ENCODE data around the gene NAT14. TPM values are rescaled to one million over a fixed set of nuclear protein-coding genes. Genes with fewer than 3 reads are reported as not detected.

NAT14 gene
- polyA plus RNA-seq, 1 experiment = 19.4 TPM

DNA sequence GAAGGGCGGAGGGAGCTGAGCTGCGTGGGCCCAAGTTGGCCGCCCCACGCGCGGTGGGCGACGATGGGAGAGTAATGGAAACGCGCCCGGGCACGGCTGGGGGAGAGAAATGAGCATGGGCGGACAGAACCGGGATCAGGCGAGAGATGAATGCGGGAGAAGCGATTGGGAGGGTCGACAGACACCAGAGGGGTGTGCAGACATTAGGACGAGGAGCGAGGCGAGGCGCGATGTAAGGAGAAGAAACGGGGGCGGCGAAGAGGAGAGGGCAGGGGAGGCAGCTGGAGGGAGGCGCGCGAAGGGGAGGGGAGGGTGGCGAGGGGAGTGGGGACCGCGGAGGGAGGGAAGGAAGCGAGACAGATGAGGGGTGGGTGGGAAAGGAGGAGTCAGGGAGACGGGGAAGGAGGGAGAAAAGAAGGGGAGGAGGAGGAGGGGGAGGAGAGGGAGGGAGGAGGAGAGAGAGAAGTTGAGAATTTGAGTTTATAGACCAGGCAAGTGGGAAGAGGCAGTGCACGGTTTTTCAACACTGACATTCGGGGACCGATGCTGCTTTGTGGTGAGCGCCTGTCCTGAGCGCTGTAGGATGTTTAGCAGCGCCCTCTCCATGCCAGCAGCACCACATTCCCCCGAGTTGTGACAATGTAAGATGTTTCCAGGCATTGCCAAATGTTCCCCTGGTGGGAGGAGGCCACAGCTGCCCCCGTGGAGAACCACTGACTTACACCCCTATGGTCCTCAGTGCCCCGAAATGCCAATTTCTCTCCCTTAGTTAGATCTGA is 41.8 kb upstream of the NAT14 start, which contains the start of gene SHISA7:
TSS of gene SHISA7 (minus strand) at position 256 of the 779 bp plus-strand sequence. CDS start 437 bp downstream, outside the sequence.
- POLR2A ChIA-PET = no interaction called here
- CTCF ChIA-PET = no interaction called here
- Histone ChIP-seq H3K27me3 (ENCODE audit: control insufficient read depth, insufficient read depth, low read length) (peaks cover 66% of the 10 kb centered on the region), H3K27ac (ENCODE audit: low read depth, low read length) (no peak within 1 kb of the TSS), H3K4me3 (ENCODE audit: low read depth, low read length) (no peak within 1 kb of the TSS), H3K9me3 (ENCODE audit: control insufficient read depth, insufficient read depth, low read length) (peaks cover 8% of the 10 kb centered on the region; the same call in 1 of the 2 replicates)
- no peak for DNase-seq (ENCODE audit: low read depth, low spot score)
- TF ChIP-seq, protein P1, sequence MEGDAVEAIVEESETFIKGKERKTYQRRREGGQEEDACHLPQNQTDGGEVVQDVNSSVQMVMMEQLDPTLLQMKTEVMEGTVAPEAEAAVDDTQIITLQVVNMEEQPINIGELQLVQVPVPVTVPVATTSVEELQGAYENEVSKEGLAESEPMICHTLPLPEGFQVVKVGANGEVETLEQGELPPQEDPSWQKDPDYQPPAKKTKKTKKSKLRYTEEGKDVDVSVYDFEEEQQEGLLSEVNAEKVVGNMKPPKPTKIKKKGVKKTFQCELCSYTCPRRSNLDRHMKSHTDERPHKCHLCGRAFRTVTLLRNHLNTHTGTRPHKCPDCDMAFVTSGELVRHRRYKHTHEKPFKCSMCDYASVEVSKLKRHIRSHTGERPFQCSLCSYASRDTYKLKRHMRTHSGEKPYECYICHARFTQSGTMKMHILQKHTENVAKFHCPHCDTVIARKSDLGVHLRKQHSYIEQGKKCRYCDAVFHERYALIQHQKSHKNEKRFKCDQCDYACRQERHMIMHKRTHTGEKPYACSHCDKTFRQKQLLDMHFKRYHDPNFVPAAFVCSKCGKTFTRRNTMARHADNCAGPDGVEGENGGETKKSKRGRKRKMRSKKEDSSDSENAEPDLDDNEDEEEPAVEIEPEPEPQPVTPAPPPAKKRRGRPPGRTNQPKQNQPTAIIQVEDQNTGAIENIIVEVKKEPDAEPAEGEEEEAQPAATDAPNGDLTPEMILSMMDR (IDR thresholded peaks at IDR 0.05; ENCODE audit: low read depth, low read length) = no peak

DNA sequence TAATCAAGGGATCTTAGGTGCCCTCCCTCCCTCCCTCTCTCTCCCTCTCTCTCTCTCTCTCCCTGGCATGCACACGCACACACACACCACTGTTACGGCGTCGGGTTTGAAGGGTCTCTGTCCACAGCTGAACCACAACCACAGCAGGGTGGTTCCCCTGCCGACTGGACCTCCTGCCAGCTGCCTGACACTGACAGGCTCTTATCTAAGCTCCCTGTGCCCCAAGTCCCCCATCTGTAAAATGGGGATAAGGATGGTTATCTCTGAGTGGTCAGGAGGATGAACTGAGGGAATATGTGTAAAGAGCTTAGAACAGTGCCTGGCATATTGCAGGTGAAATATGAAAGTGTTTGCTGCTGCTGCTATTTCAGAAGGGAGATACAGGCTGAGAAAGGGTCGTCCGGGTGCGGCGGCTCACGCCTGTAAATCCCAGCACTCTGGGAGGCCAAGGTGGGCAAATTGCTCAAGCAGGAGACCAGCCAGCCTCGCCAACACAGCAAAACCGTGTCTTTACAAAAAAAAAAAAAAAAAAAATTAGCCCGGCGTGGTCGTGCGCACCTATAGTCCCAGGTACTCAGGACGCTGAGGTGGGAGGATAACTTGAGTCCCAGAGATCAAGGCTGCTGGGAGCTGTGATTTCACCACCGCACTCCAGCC is 41.0 kb upstream of the NAT14 start:
- H3K27me3 ChIP-seq (ENCODE audit: control insufficient read depth, insufficient read depth, low read length) = peaks cover 65% of the 10 kb centered on the region
- H3K9me3 ChIP-seq (ENCODE audit: control insufficient read depth, insufficient read depth, low read length) = peaks cover 8% of the 10 kb centered on the region; the same call in 1 of the 2 replicates
- TF ChIP-seq, protein P1 (IDR thresholded peaks at IDR 0.05; ENCODE audit: low read depth, low read length) = no peak
- no peak overlapping the region for H3K4me3 ChIP-seq (ENCODE audit: low read depth, low read length)
- CTCF ChIA-PET = no interaction called here
- POLR2A ChIA-PET = no interaction called here
- no peak overlapping the region for H3K27ac ChIP-seq (ENCODE audit: low read depth, low read length)
- DNase-seq (ENCODE audit: low read depth, low spot score) = no peak

DNA sequence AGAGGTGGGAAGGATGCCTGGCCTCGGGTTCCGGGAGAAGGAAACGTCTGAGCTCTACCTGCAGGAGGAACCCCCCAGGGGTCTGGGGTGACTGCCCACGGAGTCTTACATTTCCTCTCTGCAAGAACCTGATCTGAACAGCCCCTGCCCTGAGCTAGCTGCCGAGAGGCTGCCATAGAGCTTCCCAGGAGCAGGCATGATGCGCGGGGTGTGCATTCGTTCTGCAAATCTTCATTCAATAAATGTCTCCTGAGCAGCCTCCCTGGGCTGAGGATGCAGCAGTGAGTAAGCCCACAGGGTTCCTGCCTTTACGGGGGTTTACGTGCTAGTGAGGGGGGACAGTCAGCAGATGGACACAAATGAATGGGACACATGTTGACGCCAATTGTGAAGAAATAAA is 40.3 kb upstream of the NAT14 start:
- Histone ChIP-seq H3K27me3 (ENCODE audit: control insufficient read depth, insufficient read depth, low read length) (peaks cover 64% of the 10 kb centered on the region), H3K9me3 (ENCODE audit: control insufficient read depth, insufficient read depth, low read length) (peaks cover 14% of the 10 kb centered on the region; the same call in 1 of the 2 replicates), H3K27ac (ENCODE audit: low read depth, low read length) (no peak overlapping the region), H3K4me3 (ENCODE audit: low read depth, low read length) (no peak overlapping the region)
- TF ChIP-seq, protein P1 (IDR thresholded peaks at IDR 0.05; ENCODE audit: low read depth, low read length) = no peak
- CTCF ChIA-PET = no interaction called here
- no peak for DNase-seq (ENCODE audit: low read depth, low spot score)
- POLR2A ChIA-PET = no interaction called here

DNA sequence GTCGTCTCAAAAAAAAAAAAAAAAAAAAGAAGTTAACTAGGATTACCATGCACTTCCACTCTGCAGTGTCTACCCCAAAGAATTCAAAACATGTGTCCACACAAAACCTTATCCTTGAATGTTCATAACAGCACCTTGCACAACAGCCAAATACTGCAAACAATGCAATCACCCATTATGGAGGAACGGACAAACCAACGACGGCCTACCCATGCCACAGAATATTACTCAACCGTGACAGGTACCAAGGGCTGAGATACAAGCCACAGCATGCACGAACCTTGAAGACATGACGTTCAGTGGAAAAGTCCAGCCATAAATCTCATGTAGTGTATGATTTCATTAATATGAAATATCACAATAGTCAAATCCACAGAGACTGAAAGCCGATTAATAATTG is 38.9 kb upstream of the NAT14 start:
- Histone ChIP-seq H3K9me3 (ENCODE audit: control insufficient read depth, insufficient read depth, low read length) (peaks cover 7% of the 10 kb centered on the region; the same call in 1 of the 2 replicates), H3K27ac (ENCODE audit: low read depth, low read length) (no peak overlapping the region), H3K4me3 (ENCODE audit: low read depth, low read length) (no peak overlapping the region), H3K27me3 (ENCODE audit: control insufficient read depth, insufficient read depth, low read length) (peaks cover 64% of the 10 kb centered on the region)
- ChIA-PET CTCF (no interaction called here), POLR2A (interaction anchor here (0.7 kb wide), 1 partner anchor 39 kb away, joined by 8 read pairs; no protein-coding TSS in a partner anchor)
- TF ChIP-seq, protein P1 (IDR thresholded peaks at IDR 0.05; ENCODE audit: low read depth, low read length) = no peak
- DNase-seq (ENCODE audit: low read depth, low spot score) = no peak
